Ishikawa (cell line): Measurements from ENCODE around the gene RTN4RL1.
A peak's percentile ranks its signal among the peaks of the same experiment; 100 is the strongest.

Source experiments
- CEBPB ChIP-seq: IDR thresholded peaks from 2 replicates; pipeline ENCODE4 v1.6.1; 2012
- CREB1 ChIP-seq: IDR thresholded peaks from 2 replicates; pipeline ENCODE4 v1.6.1; 2012; ENCODE audit warnings: low read depth
- EGR1 ChIP-seq: IDR thresholded peaks from 2 replicates; pipeline ENCODE4 v1.6.1; 2012
- EP300 ChIP-seq: IDR thresholded peaks from 2 replicates; pipeline ENCODE4 v1.6.1; 2012; ENCODE audit warnings: borderline replicate concordance
- FOXM1 ChIP-seq: IDR thresholded peaks from 2 replicates; pipeline ENCODE4 v1.6.1; 2012; ENCODE audit warnings: low read depth, borderline replicate concordance
- NFIC ChIP-seq: IDR thresholded peaks from 2 replicates; pipeline ENCODE4 v1.6.1; 2012
- RAD21 ChIP-seq: IDR thresholded peaks from 2 replicates; pipeline ENCODE4 v1.6.1; 2012; ENCODE audit warnings: low read depth
- TAF1 ChIP-seq: IDR thresholded peaks from 2 replicates; pipeline ENCODE4 v1.6.1; 2012; ENCODE audit warnings: low read depth, mild to moderate bottlenecking
- TCF12 ChIP-seq: IDR thresholded peaks from 2 replicates; pipeline ENCODE4 v1.6.1; 2012; ENCODE audit warnings: low read depth
- TEAD4 ChIP-seq: IDR thresholded peaks from 2 replicates; pipeline ENCODE4 v1.6.1; 2012
- YY1 ChIP-seq: IDR thresholded peaks from 2 replicates; pipeline ENCODE4 v1.6.1; 2012; ENCODE audit warnings: low read depth
- ZBTB7A ChIP-seq: IDR thresholded peaks from 2 replicates; pipeline ENCODE4 v1.6.1; 2012; ENCODE audit warnings: low read depth
- TF ChIP-seq, protein P1 (sequence below): IDR thresholded peaks from 2 replicates; pipeline ENCODE4 v1.6.1; 2012
- TF ChIP-seq, protein P2 (sequence below): IDR thresholded peaks from 2 replicates; pipeline ENCODE4 v1.6.1; 2012; ENCODE audit warnings: low read depth, mild to moderate bottlenecking
- TF ChIP-seq, protein P3 (sequence below): IDR thresholded peaks from 2 replicates; pipeline ENCODE4 v1.6.1; 2012

Gene RTN4RL1

DNA sequence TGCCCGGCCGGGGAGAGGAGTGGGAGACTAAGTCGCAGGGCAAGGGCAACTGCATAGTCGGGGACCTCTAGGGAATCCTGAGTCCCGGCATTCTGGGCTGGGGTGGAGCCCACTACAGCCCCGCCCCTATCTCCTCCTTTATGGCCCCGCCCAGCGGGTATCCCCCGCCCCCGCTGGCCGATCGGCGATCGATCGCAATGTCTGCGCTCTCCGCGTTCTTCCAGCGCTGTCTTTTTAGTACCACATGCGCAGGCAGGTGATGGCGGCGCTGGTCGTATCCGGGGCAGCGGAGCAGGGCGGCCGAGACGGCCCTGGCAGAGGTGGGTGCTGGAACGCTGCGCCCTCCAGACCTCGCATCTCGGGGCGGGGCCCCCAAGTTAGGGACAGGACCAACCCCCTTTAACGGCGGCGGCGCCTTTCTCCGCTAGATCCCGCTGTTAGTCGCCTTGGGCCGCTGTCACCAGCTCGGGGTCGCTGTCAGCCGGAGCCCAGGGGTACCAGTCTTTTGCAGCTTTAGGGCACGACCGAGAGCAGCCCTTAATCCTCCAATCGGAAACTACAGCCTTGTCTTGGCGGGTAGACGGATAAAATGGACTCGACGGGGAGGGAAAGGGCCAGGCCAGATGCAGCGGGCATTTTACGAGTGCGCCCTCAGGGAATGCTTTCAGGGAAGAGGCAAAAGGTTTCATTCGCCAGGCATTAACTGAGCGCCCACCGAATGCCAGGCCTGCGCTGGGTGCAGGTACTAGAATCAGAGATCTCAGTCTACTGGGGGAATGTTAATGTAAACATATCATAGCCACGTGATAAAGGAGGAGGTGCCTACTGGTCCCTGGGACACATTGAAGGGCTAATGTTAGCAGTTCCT is 5.0 kb upstream of the RTN4RL1 start, which contains the start of gene DPH1:
Gene DPH1, plus strand, starts transcription at position 243 of the 868 bp plus-strand sequence. Its CDS starts 17 bp downstream, at position 260.
- TF ChIP-seq, protein P1, sequence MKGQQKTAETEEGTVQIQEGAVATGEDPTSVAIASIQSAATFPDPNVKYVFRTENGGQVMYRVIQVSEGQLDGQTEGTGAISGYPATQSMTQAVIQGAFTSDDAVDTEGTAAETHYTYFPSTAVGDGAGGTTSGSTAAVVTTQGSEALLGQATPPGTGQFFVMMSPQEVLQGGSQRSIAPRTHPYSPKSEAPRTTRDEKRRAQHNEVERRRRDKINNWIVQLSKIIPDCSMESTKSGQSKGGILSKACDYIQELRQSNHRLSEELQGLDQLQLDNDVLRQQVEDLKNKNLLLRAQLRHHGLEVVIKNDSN: peak; percentile 92
- TF ChIP-seq TCF12 (peak; percentile 81), TEAD4 (peak; percentile 66), NFIC (no peak), CREB1 (0 out of 2 replicates have a peak, but pooled peaks have one; percentile 10), EGR1 (peak; percentile 93), CEBPB (no peak), RAD21 (no peak), TAF1 (peak; percentile 86), EP300 (no peak), YY1 (peak; percentile 98), FOXM1 (no peak), ZBTB7A (no peak)
- TF ChIP-seq, protein P2, sequence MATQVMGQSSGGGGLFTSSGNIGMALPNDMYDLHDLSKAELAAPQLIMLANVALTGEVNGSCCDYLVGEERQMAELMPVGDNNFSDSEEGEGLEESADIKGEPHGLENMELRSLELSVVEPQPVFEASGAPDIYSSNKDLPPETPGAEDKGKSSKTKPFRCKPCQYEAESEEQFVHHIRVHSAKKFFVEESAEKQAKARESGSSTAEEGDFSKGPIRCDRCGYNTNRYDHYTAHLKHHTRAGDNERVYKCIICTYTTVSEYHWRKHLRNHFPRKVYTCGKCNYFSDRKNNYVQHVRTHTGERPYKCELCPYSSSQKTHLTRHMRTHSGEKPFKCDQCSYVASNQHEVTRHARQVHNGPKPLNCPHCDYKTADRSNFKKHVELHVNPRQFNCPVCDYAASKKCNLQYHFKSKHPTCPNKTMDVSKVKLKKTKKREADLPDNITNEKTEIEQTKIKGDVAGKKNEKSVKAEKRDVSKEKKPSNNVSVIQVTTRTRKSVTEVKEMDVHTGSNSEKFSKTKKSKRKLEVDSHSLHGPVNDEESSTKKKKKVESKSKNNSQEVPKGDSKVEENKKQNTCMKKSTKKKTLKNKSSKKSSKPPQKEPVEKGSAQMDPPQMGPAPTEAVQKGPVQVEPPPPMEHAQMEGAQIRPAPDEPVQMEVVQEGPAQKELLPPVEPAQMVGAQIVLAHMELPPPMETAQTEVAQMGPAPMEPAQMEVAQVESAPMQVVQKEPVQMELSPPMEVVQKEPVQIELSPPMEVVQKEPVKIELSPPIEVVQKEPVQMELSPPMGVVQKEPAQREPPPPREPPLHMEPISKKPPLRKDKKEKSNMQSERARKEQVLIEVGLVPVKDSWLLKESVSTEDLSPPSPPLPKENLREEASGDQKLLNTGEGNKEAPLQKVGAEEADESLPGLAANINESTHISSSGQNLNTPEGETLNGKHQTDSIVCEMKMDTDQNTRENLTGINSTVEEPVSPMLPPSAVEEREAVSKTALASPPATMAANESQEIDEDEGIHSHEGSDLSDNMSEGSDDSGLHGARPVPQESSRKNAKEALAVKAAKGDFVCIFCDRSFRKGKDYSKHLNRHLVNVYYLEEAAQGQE: peak; percentile 20; the same call in 1 of the 2 replicates
- TF ChIP-seq, protein P3, sequence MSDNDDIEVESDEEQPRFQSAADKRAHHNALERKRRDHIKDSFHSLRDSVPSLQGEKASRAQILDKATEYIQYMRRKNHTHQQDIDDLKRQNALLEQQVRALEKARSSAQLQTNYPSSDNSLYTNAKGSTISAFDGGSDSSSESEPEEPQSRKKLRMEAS: peak; percentile 99

DNA sequence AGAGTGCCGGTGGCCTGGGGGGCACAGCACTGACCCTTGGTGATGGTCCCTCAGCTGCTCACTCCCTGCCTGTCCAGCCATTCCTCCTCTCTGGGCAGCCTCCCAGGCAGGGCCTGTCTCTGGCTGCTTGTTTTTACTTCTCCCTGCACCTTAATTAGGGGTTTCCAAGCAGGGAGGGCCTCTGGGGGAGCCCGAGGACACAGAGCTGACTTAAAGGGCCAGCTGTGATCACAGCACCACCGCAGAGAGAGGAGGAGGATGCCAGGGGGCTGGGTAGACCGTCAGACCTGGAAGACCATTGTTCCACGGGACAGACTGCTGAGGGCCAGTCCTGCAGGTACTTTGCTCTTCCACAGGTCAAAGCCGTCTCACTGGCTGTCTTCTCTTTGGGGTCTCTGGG is 3.6 kb upstream of the RTN4RL1 start:
- TF ChIP-seq NFIC: no peak

DNA sequence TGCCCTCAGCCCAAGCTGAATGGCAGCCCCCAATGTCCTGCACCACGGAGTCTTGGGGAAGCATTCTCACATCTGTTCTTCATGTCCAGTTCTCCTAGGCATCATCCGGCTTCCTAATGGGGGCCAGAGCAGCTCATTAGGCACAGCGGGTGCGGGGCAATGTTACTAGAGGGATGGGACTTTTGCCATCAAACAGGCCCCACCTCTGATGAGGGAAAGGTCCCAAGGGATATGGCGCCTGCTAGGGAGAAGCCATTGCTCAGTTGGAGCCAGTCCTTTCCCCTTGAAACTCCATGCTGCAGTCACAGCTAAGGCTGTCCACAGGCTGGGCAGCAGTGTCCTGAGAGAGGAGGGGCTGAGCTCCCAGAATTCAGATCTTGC is 3.1 kb upstream of the RTN4RL1 start:
- TF ChIP-seq, protein P1: no peak
- TF ChIP-seq EGR1: no peak
- TF ChIP-seq, protein P2: no peak

DNA sequence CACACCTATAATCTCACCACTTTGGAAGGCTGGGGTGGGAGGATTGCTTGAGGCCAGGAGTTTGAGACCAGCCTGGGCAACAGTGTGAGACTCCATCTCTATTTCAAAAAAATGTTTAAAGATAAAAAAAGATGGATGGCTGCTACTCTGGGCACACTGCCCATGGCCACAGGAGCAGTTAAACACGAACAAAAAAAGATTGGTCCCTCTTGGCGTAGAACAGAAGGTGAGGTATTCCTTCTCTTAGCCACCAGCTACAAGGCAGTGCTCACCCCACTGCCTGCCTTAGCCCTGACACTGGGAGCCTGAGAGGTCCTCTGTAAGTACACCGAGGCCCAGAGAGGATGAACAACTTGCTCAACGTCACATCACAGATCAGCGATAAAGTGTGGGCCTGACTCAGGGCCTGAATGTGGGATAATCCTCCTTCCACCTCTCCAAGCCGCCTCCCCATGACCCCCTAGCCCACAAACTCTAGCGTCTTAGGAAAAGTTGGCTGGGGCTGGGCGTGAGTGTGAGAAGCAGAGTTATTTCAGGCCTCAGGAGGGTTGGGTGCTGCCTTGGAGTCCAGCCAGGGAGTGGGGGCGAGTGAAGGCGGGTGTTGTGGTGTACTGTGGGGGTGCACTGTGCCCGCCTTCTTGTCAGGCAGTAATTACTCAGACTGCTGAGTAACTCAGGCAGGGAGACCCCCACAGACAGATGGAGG is 2.5 kb upstream of the RTN4RL1 start:
- TF ChIP-seq ZBTB7A (no peak), CEBPB (no peak), FOXM1 (no peak), EP300 (no peak), TCF12 (no peak), YY1 (no peak), TEAD4 (no peak), NFIC (no peak), TAF1 (no peak), EGR1 (no peak), CREB1 (no peak), RAD21 (no peak)
- TF ChIP-seq, protein P1: no peak
- TF ChIP-seq, protein P3: no peak
- TF ChIP-seq, protein P2: no peak
